ENCODE data around the gene ZFYVE19. TPM values are rescaled to one million over a fixed set of nuclear protein-coding genes. Genes with fewer than 3 reads are reported as not detected.
A peak's percentile ranks its signal among the peaks of the same experiment; 100 is the strongest.
"Not testable (repeated sequence)": the region's sequence is repeated elsewhere in the genome, so short reads cannot be mapped to it uniquely, and the experiment has no call there.

ZFYVE19 gene
- total and polyA plus RNA-seq, 2 donors (not counting 1 experiment from before 2014, with no cell fraction given), result 14.1 to 21.3 TPM

GRCh38 chr15:40857601-40858341 is 50.9 kb downstream of the ZFYVE19 start:
- Histone ChIP-seq H3K36me3 (ENCODE audit: control insufficient read depth, insufficient read depth, low read length) (no peaks in the 10 kb centered on the region), H4K20me1 (ENCODE audit: control insufficient read depth, extremely low read depth, insufficient read depth, low read length) (no peaks in the 10 kb centered on the region), H3K27ac (ENCODE audit: insufficient read depth, low read length) (no peak overlapping the region), H3K9ac (ENCODE audit: insufficient read depth, low read length) (no peak overlapping the region), H3K27me3 (ENCODE audit: control insufficient read depth, insufficient read depth, low read length) (no peaks in the 10 kb centered on the region), H3K9me3 (ENCODE audit: control insufficient read depth, insufficient read depth, low read depth, low read length) (no peaks in the 10 kb centered on the region), H3K79me2 (ENCODE audit: control insufficient read depth, insufficient read depth, low read length) (no peaks in the 10 kb centered on the region), H3K4me1 (ENCODE audit: control insufficient read depth, extremely low read depth, insufficient read depth, low read length) (no peaks in the 10 kb centered on the region), H2AFZ (ENCODE audit: low read length) (peak overlapping the region; percentile 16), H3K4me3 (replicated peaks in 1 of 4; ENCODE audit: control extremely low read depth in 1 of 4, insufficient read depth in 1 of 4, low read depth in 3 of 4, low read length in 4 of 4) (no peak overlapping the region), H3K4me2 (ENCODE audit: extremely low read depth, insufficient read depth, low read length) (no peak overlapping the region)
- peak; percentile 33 to 52 for DNase-seq (ENCODE audit: low read depth in 2 of 2)
- no peak for TF ChIP-seq EZH2 (IDR thresholded peaks at IDR 0.05; ENCODE audit: low read length, missing control alignments)
- TF ChIP-seq, protein P1, sequence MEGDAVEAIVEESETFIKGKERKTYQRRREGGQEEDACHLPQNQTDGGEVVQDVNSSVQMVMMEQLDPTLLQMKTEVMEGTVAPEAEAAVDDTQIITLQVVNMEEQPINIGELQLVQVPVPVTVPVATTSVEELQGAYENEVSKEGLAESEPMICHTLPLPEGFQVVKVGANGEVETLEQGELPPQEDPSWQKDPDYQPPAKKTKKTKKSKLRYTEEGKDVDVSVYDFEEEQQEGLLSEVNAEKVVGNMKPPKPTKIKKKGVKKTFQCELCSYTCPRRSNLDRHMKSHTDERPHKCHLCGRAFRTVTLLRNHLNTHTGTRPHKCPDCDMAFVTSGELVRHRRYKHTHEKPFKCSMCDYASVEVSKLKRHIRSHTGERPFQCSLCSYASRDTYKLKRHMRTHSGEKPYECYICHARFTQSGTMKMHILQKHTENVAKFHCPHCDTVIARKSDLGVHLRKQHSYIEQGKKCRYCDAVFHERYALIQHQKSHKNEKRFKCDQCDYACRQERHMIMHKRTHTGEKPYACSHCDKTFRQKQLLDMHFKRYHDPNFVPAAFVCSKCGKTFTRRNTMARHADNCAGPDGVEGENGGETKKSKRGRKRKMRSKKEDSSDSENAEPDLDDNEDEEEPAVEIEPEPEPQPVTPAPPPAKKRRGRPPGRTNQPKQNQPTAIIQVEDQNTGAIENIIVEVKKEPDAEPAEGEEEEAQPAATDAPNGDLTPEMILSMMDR (conservative IDR thresholded peaks at IDR 0.05 in 1 of 2, IDR thresholded peaks at IDR 0.05 in 1 of 2; ENCODE audit: low read depth in 1 of 2, low read length in 2 of 2), result peak; percentile 92 to 99

- Histone ChIP-seq H4K20me1 (ENCODE audit: control insufficient read depth, extremely low read depth, insufficient read depth, low read length) (no peaks in the 10 kb centered on the region), H3K9ac (ENCODE audit: insufficient read depth, low read length) (no peak overlapping the region), H2AFZ (ENCODE audit: low read length) (no peak overlapping the region), H3K27ac (ENCODE audit: insufficient read depth, low read length) (no peak overlapping the region), H3K4me3 (replicated peaks in 1 of 4; ENCODE audit: control extremely low read depth in 1 of 4, insufficient read depth in 1 of 4, low read depth in 3 of 4, low read length in 4 of 4) (no peak overlapping the region), H3K79me2 (ENCODE audit: control insufficient read depth, insufficient read depth, low read length) (no peaks in the 10 kb centered on the region), H3K36me3 (ENCODE audit: control insufficient read depth, insufficient read depth, low read length) (no peaks in the 10 kb centered on the region), H3K4me2 (ENCODE audit: extremely low read depth, insufficient read depth, low read length) (no peak overlapping the region), H3K27me3 (ENCODE audit: control insufficient read depth, insufficient read depth, low read length) (no peaks in the 10 kb centered on the region), H3K9me3 (ENCODE audit: control insufficient read depth, insufficient read depth, low read depth, low read length) (no peaks in the 10 kb centered on the region), H3K4me1 (ENCODE audit: control insufficient read depth, extremely low read depth, insufficient read depth, low read length) (no peaks in the 10 kb centered on the region)
- TF ChIP-seq, protein P1 (conservative IDR thresholded peaks at IDR 0.05 in 1 of 2, IDR thresholded peaks at IDR 0.05 in 1 of 2; ENCODE audit: low read depth in 1 of 2, low read length in 2 of 2), result no peak
- TF ChIP-seq EZH2 (IDR thresholded peaks at IDR 0.05; ENCODE audit: low read length, missing control alignments), result no peak
- DNase-seq (ENCODE audit: low read depth in 2 of 2), result no peak
Measured at GRCh38 chr15:40858706-40859105, 51.8 kb downstream of the ZFYVE19 start.

DNA sequence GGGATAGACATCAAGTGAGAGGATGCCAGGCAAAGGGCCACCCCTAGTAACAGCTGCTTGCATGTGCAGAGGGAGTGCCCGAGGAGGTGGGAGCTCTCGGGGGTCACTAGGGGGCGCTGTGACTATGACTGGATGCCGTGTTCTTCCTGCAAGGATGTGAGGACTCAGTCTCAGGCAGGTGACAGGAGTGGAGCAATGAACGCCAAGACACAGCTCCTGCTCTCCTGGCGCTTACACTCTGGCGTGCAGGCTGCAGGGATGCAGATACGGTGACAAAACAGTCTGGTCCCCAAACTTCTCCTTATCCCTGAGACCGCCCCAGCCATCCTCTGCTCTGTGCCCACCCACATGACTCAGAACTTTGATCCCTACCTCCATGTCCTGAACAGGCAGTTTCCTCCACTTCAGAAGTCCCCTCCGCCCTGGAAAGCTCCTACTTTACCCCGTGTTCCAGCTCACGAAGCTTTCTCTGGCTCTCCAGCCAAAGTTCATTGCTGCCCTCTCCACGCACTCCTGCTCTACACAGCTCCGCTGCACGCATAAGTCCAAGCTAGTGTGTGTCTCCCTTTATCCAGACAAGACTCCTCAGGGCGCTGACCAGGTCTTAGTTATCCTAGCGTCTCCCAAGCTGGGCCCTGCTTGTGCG is 52.4 kb downstream of the ZFYVE19 start:
- Histone ChIP-seq H3K9ac (ENCODE audit: insufficient read depth, low read length) (no peak overlapping the region), H3K36me3 (ENCODE audit: control insufficient read depth, insufficient read depth, low read length) (no peaks in the 10 kb centered on the region), H3K27ac (ENCODE audit: insufficient read depth, low read length) (no peak overlapping the region), H3K9me3 (ENCODE audit: control insufficient read depth, insufficient read depth, low read depth, low read length) (no peaks in the 10 kb centered on the region), H3K4me1 (ENCODE audit: control insufficient read depth, extremely low read depth, insufficient read depth, low read length) (no peaks in the 10 kb centered on the region), H3K27me3 (ENCODE audit: control insufficient read depth, insufficient read depth, low read length) (no peaks in the 10 kb centered on the region), H3K4me2 (ENCODE audit: extremely low read depth, insufficient read depth, low read length) (no peak overlapping the region), H2AFZ (ENCODE audit: low read length) (no peak overlapping the region), H3K79me2 (ENCODE audit: control insufficient read depth, insufficient read depth, low read length) (no peaks in the 10 kb centered on the region), H3K4me3 (replicated peaks in 1 of 4; ENCODE audit: control extremely low read depth in 1 of 4, insufficient read depth in 1 of 4, low read depth in 3 of 4, low read length in 4 of 4) (no peak overlapping the region), H4K20me1 (ENCODE audit: control insufficient read depth, extremely low read depth, insufficient read depth, low read length) (no peaks in the 10 kb centered on the region)
- TF ChIP-seq, protein P1 (conservative IDR thresholded peaks at IDR 0.05 in 1 of 2, IDR thresholded peaks at IDR 0.05 in 1 of 2; ENCODE audit: low read depth in 1 of 2, low read length in 2 of 2), result peak; percentile 59 to 86
- TF ChIP-seq EZH2 (IDR thresholded peaks at IDR 0.05; ENCODE audit: low read length, missing control alignments), result no peak
- peak; percentile 62 to 73 for DNase-seq (ENCODE audit: low read depth in 2 of 2)

GRCh38 chr15:40861147-40861546 is 54.3 kb downstream of the ZFYVE19 start:
- H2AFZ ChIP-seq (ENCODE audit: low read length); H3K4me1 ChIP-seq (ENCODE audit: control insufficient read depth, extremely low read depth, insufficient read depth, low read length); H3K4me3 ChIP-seq (replicated peaks in 1 of 4; ENCODE audit: control extremely low read depth in 1 of 4, insufficient read depth in 1 of 4, low read depth in 3 of 4, low read length in 4 of 4); DNase-seq (ENCODE audit: low read depth in 2 of 2); H3K9me3 ChIP-seq (ENCODE audit: control insufficient read depth, insufficient read depth, low read depth, low read length); H4K20me1 ChIP-seq (ENCODE audit: control insufficient read depth, extremely low read depth, insufficient read depth, low read length); H3K9ac ChIP-seq (ENCODE audit: insufficient read depth, low read length); H3K27ac ChIP-seq (ENCODE audit: insufficient read depth, low read length); H3K36me3 ChIP-seq (ENCODE audit: control insufficient read depth, insufficient read depth, low read length); H3K27me3 ChIP-seq (ENCODE audit: control insufficient read depth, insufficient read depth, low read length); H3K4me2 ChIP-seq (ENCODE audit: extremely low read depth, insufficient read depth, low read length); H3K79me2 ChIP-seq (ENCODE audit: control insufficient read depth, insufficient read depth, low read length): not testable (repeated sequence)

Measured in fibroblast of lung (primary cell).